SJSA1 (cell line): ENCODE data around the gene FARP1. TPM values are rescaled to one million over a fixed set of nuclear protein-coding genes. Genes with fewer than 3 reads are reported as not detected.

Experiments used
- DNase-seq, 2 experiments: peaks; one replicate each; pipeline ENCODE4 v3.0.0-alpha.2; 2015 to 2020; ENCODE audit warnings: low spot score in 2 of 2, low read depth in 1 of 2
- H3K27ac ChIP-seq: fragments of 250-450 bp; sonication (Bioruptor Pico); 2 replicates; pipeline ENCODE4 v1.5.1; 2020; ENCODE audit warnings: mild to moderate bottlenecking, moderate library complexity
- H3K27me3 ChIP-seq: fragments of 250-450 bp; sonication (Bioruptor Pico); replicated peaks from 2 replicates; pipeline ENCODE4 v1.5.1; 2020; ENCODE audit warnings: mild to moderate bottlenecking, moderate library complexity
- H3K36me3 ChIP-seq: fragments of 250-450 bp; sonication (Bioruptor Pico); 2 replicates; pipeline ENCODE4 v1.5.1; 2020; ENCODE audit warnings: mild to moderate bottlenecking
- H3K4me1 ChIP-seq: fragments of 250-450 bp; sonication (Bioruptor Pico); replicated peaks from 2 replicates; pipeline ENCODE4 v1.6.1; 2021; ENCODE audit warnings: mild to moderate bottlenecking
- H3K4me3 ChIP-seq: fragments of 250-450 bp; sonication (Bioruptor Pico); 2 replicates; pipeline ENCODE4 v1.5.1; 2020; ENCODE audit warnings: mild to moderate bottlenecking
- H3K9me3 ChIP-seq: fragments of 250-450 bp; sonication (Bioruptor Pico); replicated peaks from 2 replicates; pipeline ENCODE4 v1.5.1; 2020; ENCODE audit warnings: mild to moderate bottlenecking
- total RNA-seq: library from RNA; depleted of rRNA; stranded (reverse); fragments of >200 nt; shearing (Covaris generic); gene quantifications from 2 replicates; pipeline ENCODE4 v1.2.3, GENCODE V29; 2014

The FARP1 gene
- total RNA-seq, 1 experiment from 2014 or later, result 31.3 TPM

GRCh38 chr13:98344392-98344791 is 201.5 kb downstream of the FARP1 start:
- Histone ChIP-seq H3K36me3 (peaks cover 9% of the 10 kb centered on the region; the same call in 1 of the 2 replicates), H3K9me3 (no peaks in the 10 kb centered on the region), H3K4me3 (no peak overlapping the region), H3K27me3 (peaks cover 6% of the 10 kb centered on the region), H3K4me1 (0 out of 2 replicates have a peak, but pooled peaks cover 6% of the 10 kb centered on the region), H3K27ac (no peak overlapping the region)
- DNase-seq, result no peak

DNA sequence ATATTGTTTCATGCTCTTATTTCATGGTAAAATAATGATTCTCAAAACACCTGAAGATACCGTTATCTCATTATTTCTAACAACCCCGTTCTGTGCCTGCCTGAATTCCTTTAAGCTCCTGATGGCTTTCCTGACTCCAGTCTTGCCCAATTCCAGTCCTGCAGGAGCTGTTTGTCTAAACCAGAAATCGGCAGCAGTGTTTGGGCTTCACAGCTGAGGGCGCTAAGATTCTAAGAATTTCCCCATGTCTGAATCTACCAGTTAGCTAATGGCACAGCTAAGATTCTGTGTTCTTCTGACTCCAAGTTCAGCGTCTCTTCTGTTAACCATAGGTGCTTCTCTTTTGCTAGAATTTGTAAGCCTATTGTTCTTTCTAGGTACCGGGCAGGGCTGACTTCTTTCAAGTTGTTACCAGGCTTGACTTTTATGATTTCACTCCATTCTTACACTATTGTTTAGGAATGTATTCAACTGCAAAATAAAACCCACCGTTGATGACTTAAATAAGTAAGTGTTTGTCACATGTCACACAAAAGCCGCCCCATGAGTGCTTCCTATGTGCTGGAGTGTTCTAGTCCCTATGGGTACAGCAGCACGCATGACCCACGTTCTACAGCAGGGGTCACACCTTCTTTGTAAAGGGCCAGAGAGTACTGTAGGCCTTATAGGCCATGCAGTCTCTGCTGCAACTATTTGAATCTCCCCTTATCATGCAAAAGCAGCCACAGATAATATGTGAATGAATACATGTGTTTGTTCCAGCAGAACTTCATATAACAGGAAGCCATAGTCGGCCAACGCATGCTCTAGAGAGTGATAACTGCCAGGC is 202.4 kb downstream of the FARP1 start:
- Histone ChIP-seq H3K9me3 (no peaks in the 10 kb centered on the region), H3K4me3 (no peak overlapping the region), H3K27ac (no peak overlapping the region), H3K4me1 (0 out of 2 replicates have a peak, but pooled peaks cover 6% of the 10 kb centered on the region), H3K27me3 (peaks cover 6% of the 10 kb centered on the region), H3K36me3 (peaks cover 9% of the 10 kb centered on the region; the same call in 1 of the 2 replicates)
- no peak for DNase-seq

DNA sequence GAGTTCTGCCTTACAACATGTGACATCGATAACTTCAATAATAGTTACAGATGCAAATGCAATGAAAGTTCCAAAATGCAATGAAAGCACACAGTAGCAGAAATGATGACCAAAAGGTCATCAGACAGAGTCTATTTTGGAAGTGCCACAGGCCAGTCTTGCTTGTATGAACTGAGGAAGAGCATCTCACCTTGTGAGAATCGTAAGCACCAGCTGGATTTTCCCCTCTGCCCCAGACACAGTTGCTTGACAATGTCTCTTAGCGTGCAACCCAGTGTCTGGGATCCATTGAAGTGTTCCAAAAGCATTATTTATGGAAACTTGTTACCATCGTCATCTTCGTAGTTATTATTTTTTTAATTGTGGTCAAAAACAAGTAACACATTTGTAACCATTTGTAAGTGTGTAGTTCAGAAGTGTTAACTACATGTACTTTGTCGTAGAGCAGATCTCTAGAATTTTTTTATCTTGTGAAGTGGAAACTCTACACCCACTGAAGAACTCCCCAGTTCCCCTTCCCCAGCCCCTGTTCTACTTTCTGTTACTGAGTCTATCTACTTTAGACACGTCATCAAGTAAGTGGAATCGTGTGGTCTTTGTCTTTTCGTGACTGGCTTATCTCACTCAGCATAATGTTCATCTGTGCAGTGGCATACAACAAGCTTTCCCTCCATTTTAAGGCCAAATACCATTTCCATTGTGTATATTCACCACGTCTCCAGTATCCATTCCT is 204.2 kb downstream of the FARP1 start:
- DNase-seq, result no peak
- Histone ChIP-seq H3K36me3 (peaks cover 9% of the 10 kb centered on the region; the same call in 1 of the 2 replicates), H3K4me1 (0 out of 2 replicates have a peak, but pooled peaks cover 6% of the 10 kb centered on the region), H3K4me3 (no peak overlapping the region), H3K9me3 (no peaks in the 10 kb centered on the region), H3K27me3 (peaks cover 2% of the 10 kb centered on the region), H3K27ac (no peak overlapping the region)

DNA sequence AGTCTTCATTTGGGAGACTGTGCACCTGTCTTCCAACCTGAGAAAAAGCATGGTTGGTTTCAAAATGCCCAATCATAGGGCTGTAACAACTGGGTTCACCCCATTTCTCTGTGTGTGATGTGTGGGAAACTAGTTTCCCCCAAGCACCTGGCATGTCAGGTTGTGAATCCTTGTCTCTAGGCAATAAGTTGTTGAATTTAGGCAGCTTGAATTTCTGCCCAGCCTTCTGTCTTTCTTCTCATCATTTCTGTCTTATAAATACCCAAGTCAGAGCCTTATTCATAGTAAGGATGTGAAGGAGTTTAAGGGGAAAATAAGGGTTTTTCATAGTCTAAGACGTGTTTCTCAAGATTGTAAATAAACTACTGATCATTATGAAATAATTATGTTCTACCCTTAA is 204.9 kb downstream of the FARP1 start:
- H3K27me3 ChIP-seq, result no peaks in the 10 kb centered on the region; the same call in 1 of the 2 replicates
- H3K27ac ChIP-seq, result no peak overlapping the region
- no peak overlapping the region for H3K4me3 ChIP-seq
- H3K4me1 ChIP-seq, result 0 out of 2 replicates have a peak, but pooled peaks cover 6% of the 10 kb centered on the region
- H3K36me3 ChIP-seq, result peaks cover 9% of the 10 kb centered on the region; the same call in 1 of the 2 replicates
- no peaks in the 10 kb centered on the region for H3K9me3 ChIP-seq
- DNase-seq, result no peak

- no peak for DNase-seq
- H3K27ac ChIP-seq, result no peak overlapping the region
- H3K4me1 ChIP-seq, result peaks cover 6% of the 10 kb centered on the region; the same call in 1 of the 2 replicates
- H3K9me3 ChIP-seq, result no peaks in the 10 kb centered on the region
- H3K4me3 ChIP-seq, result no peak overlapping the region
- peaks cover 9% of the 10 kb centered on the region; the same call in 1 of the 2 replicates for H3K36me3 ChIP-seq
- H3K27me3 ChIP-seq, result no peaks in the 10 kb centered on the region; the same call in 1 of the 2 replicates
Measured at GRCh38 chr13:98348466-98349200, 205.7 kb downstream of the FARP1 start.

DNA sequence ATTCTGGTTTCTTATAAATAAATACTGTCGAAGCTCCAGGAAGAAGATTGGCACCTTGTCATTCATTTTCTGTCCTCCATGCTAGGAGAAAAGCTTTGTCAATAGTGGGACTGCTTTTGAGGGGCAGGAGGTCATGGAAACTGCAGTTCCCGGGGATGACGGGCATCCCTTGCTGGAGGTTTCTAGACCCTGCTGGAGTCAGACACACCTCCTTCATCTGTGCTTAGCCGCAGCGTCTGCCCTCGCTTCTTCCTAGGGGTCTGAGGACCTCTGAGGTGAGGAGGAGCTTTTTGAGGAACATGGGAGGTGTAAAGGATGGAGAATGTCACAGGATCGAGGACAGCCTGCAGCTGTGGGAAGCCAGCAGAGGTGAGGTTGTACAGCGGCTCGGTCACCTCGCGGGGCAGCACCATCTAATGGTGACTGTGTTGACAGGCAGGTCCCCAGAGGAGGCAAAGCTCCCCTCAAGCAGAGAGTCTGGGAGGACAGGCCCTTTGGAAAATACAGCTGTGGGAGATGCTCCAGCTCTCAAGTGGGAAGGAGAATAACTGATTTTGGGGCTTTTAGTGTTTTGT is 206.9 kb downstream of the FARP1 start:
- Histone ChIP-seq H3K9me3 (no peaks in the 10 kb centered on the region), H3K27me3 (no peaks in the 10 kb centered on the region; the same call in 1 of the 2 replicates), H3K4me3 (no peak overlapping the region), H3K27ac (no peak overlapping the region), H3K36me3 (peaks cover 2% of the 10 kb centered on the region; the same call in 1 of the 2 replicates), H3K4me1 (peaks cover 6% of the 10 kb centered on the region; the same call in 1 of the 2 replicates)
- no peak for DNase-seq

- Histone ChIP-seq H3K27ac (no peak overlapping the region), H3K9me3 (no peaks in the 10 kb centered on the region), H3K27me3 (no peaks in the 10 kb centered on the region), H3K4me1 (no peaks in the 10 kb centered on the region; the same call in 1 of the 2 replicates), H3K4me3 (no peak overlapping the region), H3K36me3 (no peaks in the 10 kb centered on the region)
- no peak for DNase-seq
Measured at GRCh38 chr13:98350746-98351330, 207.9 kb downstream of the FARP1 start.

- Histone ChIP-seq H3K4me3 (no peak overlapping the region), H3K27me3 (no peaks in the 10 kb centered on the region), H3K27ac (no peak overlapping the region), H3K4me1 (no peaks in the 10 kb centered on the region; the same call in 1 of the 2 replicates), H3K36me3 (no peaks in the 10 kb centered on the region), H3K9me3 (no peaks in the 10 kb centered on the region)
- DNase-seq, result no peak
Measured at GRCh38 chr13:98351636-98352035, 208.7 kb downstream of the FARP1 start.

DNA sequence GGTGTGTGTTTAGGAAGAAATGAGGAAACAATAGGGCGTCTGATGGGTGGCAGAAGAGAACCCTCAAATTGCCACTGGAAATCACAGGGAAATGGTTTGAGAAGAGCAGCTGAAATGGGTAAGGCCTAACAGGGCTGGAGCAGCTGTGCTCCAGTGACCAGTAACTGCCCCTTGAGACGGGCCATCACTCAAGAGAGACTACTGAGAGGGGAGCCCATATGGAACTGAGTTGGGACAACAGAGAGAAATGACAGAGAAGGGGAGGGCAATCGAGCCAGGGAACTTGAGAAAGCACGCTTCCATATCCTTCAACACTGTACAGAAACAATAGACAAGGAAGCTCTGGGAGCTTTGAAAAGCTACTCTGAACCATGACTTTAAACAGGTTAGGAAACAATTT is 209.3 kb downstream of the FARP1 start:
- no peaks in the 10 kb centered on the region; the same call in 1 of the 2 replicates for H3K4me1 ChIP-seq
- H3K27me3 ChIP-seq, result no peaks in the 10 kb centered on the region
- DNase-seq, result no peak
- H3K4me3 ChIP-seq, result no peak overlapping the region
- no peaks in the 10 kb centered on the region for H3K9me3 ChIP-seq
- H3K27ac ChIP-seq, result no peak overlapping the region
- H3K36me3 ChIP-seq, result no peaks in the 10 kb centered on the region

- H3K27me3 ChIP-seq, result no peaks in the 10 kb centered on the region
- no peak for DNase-seq
- H3K9me3 ChIP-seq, result no peaks in the 10 kb centered on the region
- no peaks in the 10 kb centered on the region for H3K36me3 ChIP-seq
- no peak overlapping the region for H3K4me3 ChIP-seq
- no peak overlapping the region for H3K27ac ChIP-seq
- H3K4me1 ChIP-seq, result no peaks in the 10 kb centered on the region; the same call in 1 of the 2 replicates
Measured at GRCh38 chr13:98353750-98354149, 210.9 kb downstream of the FARP1 start.

DNA sequence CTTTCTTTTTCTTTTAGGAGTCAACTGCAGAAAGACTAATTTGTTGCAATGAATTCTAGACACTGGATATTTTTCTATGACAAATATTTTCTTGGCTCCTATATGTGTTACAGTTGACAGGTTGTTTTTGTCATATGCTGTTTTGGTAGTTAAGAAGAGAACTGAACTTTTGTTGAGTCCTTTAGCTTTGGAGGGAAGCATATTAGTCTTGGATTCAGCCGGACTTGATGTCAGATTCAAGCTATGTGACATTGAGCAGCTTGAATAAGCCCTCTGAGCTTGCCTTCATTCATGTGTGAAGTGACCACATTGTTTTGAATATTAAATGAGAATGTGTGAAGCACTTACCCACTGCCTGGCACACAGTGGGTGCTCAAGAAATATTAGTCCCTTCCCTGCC is 216.0 kb downstream of the FARP1 start:
- H3K27me3 ChIP-seq, result no peaks in the 10 kb centered on the region
- no peak overlapping the region for H3K4me3 ChIP-seq
- H3K27ac ChIP-seq, result no peak overlapping the region
- DNase-seq, result no peak
- H3K9me3 ChIP-seq, result no peaks in the 10 kb centered on the region
- no peaks in the 10 kb centered on the region for H3K36me3 ChIP-seq
- H3K4me1 ChIP-seq, result no peaks in the 10 kb centered on the region; the same call in 1 of the 2 replicates

GRCh38 chr13:98360545-98360944 is 217.7 kb downstream of the FARP1 start:
- no peak overlapping the region for H3K4me3 ChIP-seq
- H3K27me3 ChIP-seq, result no peaks in the 10 kb centered on the region
- no peak for DNase-seq
- H3K4me1 ChIP-seq, result no peaks in the 10 kb centered on the region
- H3K27ac ChIP-seq, result no peak overlapping the region
- H3K9me3 ChIP-seq, result no peaks in the 10 kb centered on the region
- no peaks in the 10 kb centered on the region for H3K36me3 ChIP-seq

DNA sequence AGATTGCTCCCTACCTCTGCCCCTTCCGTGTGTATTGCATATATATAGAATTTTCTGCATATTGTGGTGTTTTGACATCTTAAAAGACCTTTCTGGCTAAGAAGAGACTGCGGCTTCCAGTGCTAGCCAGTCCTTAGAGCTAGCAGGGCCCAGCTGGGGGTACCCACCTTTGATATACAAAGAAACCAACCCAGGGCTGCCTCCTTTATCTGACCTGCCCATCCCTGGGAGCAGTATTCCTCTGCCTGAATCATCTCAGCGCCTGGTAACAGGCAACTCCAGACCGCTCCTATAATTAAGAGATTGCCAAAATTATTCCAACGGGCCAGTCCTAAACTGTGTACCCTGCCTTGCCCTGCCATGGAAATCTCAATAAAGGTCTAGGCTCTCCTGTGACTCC is 220.4 kb downstream of the FARP1 start:
- Histone ChIP-seq H3K4me1 (peaks cover 6% of the 10 kb centered on the region), H3K27me3 (no peaks in the 10 kb centered on the region), H3K9me3 (no peaks in the 10 kb centered on the region), H3K36me3 (no peaks in the 10 kb centered on the region), H3K27ac (no peak overlapping the region), H3K4me3 (no peak overlapping the region)
- DNase-seq, result peak in 1 of 2 experiments; percentile 38
